Stimulated activated naive CD8-positive, alpha-beta T cell treated with anti-CD3 and anti-CD28 coated beads, Interleukin-15, Interleukin-2, amounts not matched to agents 100 ng/mL and 50 ng/mL, for 24 hours (primary cell): Measurements from ENCODE around the gene ASIC2.
"Not testable (repeated sequence)": the region's sequence is repeated elsewhere in the genome, so short reads cannot be mapped to it uniquely, and the experiment has no call there.

Experiments used
- H3K27ac Mint-ChIP-seq: one replicate; pipeline ENCODE4 v1.8.0; 2021; ENCODE audit warnings: mild to moderate bottlenecking, mixed read lengths
- H3K27me3 Mint-ChIP-seq: one replicate; pipeline ENCODE4 v1.8.0; 2021; ENCODE audit warnings: mixed read lengths
- H3K36me3 Mint-ChIP-seq: one replicate; pipeline ENCODE4 v1.8.0; 2021; ENCODE audit warnings: low read depth, mixed read lengths
- H3K4me1 Mint-ChIP-seq: one replicate; pipeline ENCODE4 v1.8.0; 2021; ENCODE audit warnings: low read depth, mixed read lengths
- H3K4me3 Mint-ChIP-seq: one replicate; pipeline ENCODE4 v1.8.0; 2021; ENCODE audit warnings: mild to moderate bottlenecking, mixed read lengths
- H3K9me3 Mint-ChIP-seq: one replicate; pipeline ENCODE4 v1.8.0; 2021; ENCODE audit warnings: mixed read lengths

The ASIC2 gene

DNA sequence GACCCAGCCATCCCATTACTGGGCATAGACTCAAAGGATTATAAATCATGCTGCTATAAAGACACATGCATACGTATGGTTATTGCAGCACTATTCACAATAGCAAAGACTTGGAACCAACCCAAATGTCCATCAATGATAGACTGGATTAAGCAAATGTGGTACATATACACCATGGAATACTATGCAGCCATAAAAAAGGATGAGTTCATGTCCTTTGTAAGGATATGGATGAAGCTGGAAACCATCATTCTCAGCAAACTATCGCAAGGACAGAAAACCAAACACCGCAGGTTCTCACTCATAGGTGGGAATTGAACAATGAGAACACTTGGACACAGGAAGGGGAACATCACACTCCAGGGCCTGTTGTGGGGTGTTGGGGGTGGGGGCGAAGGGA lies 323.9 kb downstream of the ASIC2 start:
- H3K4me1 Mint-ChIP-seq = peaks cover 14% of the 10 kb centered on the region

GRCh38 chr17:32964541-32964940 lies 328.6 kb downstream of the ASIC2 start:
- peaks cover 27% of the 10 kb centered on the region for H3K27me3 Mint-ChIP-seq
- H3K4me1 Mint-ChIP-seq = no peaks in the 10 kb centered on the region
- no peak overlapping the region for H3K4me3 Mint-ChIP-seq
- H3K9me3 Mint-ChIP-seq = no peaks in the 10 kb centered on the region
- H3K27ac Mint-ChIP-seq = no peak overlapping the region
- H3K36me3 Mint-ChIP-seq = no peaks in the 10 kb centered on the region

More for the DNA sequence above, 323.9 kb downstream of the ASIC2 start:
- not testable (repeated sequence) for H3K4me3 Mint-ChIP-seq, H3K9me3 Mint-ChIP-seq, H3K27ac Mint-ChIP-seq, H3K36me3 Mint-ChIP-seq
- peaks cover 10% of the 10 kb centered on the region for H3K27me3 Mint-ChIP-seq
